HUES48 (cell line): ENCODE results near the gene PARP14.
A peak's percentile ranks its signal among the peaks of the same experiment; 100 is the strongest.
"Not testable (repeated sequence)": the region's sequence is repeated elsewhere in the genome, so short reads cannot be mapped to it uniquely, and the experiment has no call there.

ENCODE experiments used
- H3K27ac ChIP-seq: one replicate; pipeline ENCODE4 v1.7.0; 2013; ENCODE audit warnings: low read depth, low read length, inconsistent platforms
- H3K27me3 ChIP-seq: 2 replicates; pipeline ENCODE4 v1.6.1; 2013; ENCODE audit warnings: mild to moderate bottlenecking, low read length; ENCODE audit not compliant: control insufficient read depth, insufficient read depth
- H3K36me3 ChIP-seq: 2 replicates; pipeline ENCODE4 v1.6.1; 2013; ENCODE audit warnings: low read length; ENCODE audit not compliant: control insufficient read depth, insufficient read depth
- H3K4me1 ChIP-seq: 2 replicates; pipeline ENCODE4 v1.6.1; 2013; ENCODE audit warnings: mild to moderate bottlenecking, low read length; ENCODE audit not compliant: control insufficient read depth, insufficient read depth
- H3K4me3 ChIP-seq: 2 replicates; pipeline ENCODE4 v1.5.1; 2013; ENCODE audit warnings: mild to moderate bottlenecking, low read depth, low read length
- H3K9ac ChIP-seq: 2 replicates; pipeline ENCODE4 v1.6.1; 2013; ENCODE audit warnings: mild to moderate bottlenecking, low read depth, low read length, moderate library complexity
- H3K9me3 ChIP-seq: 2 replicates; pipeline ENCODE4 v1.6.1; 2013; ENCODE audit warnings: low read length; ENCODE audit not compliant: control insufficient read depth, insufficient read depth

PARP14 gene

DNA sequence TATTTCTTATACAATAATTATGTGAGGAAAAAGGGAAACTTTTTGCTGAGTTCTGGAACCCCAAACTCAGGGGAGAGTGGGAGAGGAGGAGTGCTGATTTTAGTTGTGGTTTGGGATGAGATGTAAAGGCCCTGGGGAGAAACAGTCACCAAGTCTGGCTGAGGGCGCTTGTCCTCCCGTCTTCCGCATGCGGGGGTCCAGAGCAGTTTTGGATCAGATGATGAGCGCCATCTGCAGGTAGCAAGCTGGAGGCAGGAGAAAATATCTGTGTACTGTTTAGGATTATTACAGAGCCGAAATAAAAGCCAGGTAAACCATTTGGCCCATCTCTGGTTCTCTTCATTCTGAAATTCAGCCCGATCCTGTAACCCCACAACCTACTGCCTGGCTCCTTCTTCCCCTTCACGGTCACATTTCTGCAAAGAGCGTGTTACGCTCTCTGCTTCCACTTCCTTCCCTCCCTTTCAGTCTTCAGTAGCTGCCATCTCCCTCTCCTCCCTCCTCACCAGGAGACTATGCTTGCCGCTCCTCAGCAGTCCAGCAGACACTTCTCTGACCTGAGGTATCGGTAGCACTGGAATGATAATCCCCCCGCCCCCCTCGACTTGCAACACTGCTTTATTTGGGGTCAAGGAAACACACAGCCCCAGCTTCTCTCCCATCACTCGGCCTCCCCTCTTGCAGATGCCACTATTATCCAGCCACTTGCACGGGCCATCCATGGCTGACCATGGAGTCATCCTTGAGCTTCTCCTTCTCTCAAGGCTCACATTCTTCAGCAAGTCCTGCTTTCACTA lies 1.4 kb upstream of the PARP14 start:
- H3K36me3 ChIP-seq = no peaks in the 10 kb centered on the region
- H3K27me3 ChIP-seq = peaks cover 9% of the 10 kb centered on the region; the same call in 1 of the 2 replicates
- H3K27ac ChIP-seq = no peak overlapping the region
- H3K4me1 ChIP-seq = peaks cover 13% of the 10 kb centered on the region
- H3K4me3 ChIP-seq = peak overlapping the region; percentile 88; the same call in 1 of the 2 replicates
- H3K9ac ChIP-seq = no peak overlapping the region
- no peaks in the 10 kb centered on the region; the same call in 1 of the 2 replicates for H3K9me3 ChIP-seq

DNA sequence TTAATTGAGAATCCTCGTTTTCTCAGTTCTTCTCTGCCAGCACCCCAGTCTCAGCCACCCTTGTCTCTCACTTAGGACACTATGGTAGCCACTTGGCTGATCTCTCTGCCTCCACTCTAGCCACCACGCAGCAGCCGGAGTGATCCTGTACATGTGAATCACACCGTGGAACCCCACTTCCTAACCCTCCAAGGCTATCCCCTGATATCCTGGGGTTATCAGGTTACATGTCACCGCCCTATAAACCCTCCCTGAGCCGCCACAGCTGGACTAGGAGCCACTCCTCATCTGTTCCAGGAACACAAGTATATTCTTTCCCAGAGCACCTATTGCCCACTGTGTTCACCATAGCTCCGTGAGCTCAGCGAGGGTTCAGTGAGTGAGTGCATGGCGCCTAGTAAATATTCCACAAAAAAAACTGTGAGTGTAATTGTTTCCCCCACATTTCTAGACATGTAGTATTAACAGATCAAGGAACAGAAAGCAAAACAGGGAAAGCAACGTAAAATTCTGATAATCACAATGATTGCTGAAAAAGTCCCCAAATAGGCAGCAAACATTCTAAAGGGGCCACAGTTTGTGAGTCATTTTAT lies 661 bp upstream of the PARP14 start:
- Histone ChIP-seq H3K9me3 (no peaks in the 10 kb centered on the region; the same call in 1 of the 2 replicates), H3K9ac (no peak overlapping the region), H3K36me3 (no peaks in the 10 kb centered on the region), H3K27ac (no peak overlapping the region), H3K4me3 (peak overlapping the region; percentile 88), H3K27me3 (peaks cover 9% of the 10 kb centered on the region; the same call in 1 of the 2 replicates), H3K4me1 (peaks cover 13% of the 10 kb centered on the region)

DNA sequence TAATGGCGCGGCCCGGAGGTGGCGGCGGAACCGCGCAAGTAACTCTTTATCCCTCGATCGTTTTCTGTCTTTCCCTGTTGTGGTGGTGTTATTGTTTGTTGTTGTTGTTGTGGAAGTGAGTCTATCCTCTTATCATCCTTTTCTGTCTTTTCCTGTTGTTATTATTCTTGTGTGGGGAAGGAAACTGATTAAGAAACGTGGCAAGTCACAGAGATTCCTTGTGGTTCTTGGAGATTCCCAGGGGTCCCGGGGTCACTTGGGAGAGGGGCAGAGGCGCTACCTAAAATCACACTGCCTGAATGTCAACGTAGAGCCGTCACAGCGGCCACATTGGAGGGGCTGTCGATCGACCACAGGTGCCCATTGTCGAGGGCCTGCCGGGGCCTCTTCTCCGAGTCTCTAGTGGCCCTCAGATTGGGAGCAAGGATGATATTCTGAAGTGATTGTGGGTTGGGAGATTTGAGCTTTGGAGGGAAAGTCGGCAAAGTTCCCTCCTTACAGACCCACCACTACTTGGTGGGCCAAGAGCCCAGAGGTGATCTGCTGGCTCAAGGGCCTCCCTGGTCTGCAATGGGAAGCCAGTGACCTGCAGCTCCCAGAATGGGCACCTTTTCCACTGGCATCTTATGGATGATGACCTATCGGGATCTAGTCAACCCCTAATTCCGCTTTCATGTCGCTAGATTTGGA lies 790 bp downstream of the PARP14 start:
- peaks cover 9% of the 10 kb centered on the region; the same call in 1 of the 2 replicates for H3K27me3 ChIP-seq
- no peaks in the 10 kb centered on the region for H3K36me3 ChIP-seq
- H3K4me1 ChIP-seq = peaks cover 13% of the 10 kb centered on the region
- no peak overlapping the region for H3K27ac ChIP-seq
- peak overlapping the region; percentile 88 for H3K4me3 ChIP-seq
- no peaks in the 10 kb centered on the region; the same call in 1 of the 2 replicates for H3K9me3 ChIP-seq
- H3K9ac ChIP-seq = peak overlapping the region; percentile 43; the same call in 1 of the 2 replicates

DNA sequence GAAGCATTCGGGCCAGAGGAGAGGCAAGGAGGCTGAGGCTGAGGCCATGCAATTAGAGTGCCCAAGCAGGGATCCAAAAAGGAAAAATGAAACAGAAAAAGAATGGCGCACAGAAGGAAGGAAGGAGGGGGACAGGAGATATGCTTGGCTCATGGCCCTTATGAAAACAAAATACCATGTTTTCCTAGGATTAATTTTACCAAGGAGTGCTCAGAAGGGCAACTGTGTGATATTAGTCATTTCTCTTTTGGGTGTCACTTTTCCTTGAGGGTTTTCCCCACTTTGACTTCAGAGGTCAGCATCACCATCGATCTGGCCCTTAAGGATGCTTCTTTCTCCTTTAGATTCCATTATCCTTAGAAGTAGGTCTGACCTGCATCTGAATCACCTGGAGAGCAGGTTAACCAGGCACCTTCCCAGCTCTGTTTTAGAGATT lies 1.4 kb downstream of the PARP14 start:
- H3K9ac ChIP-seq = no peak overlapping the region

DNA sequence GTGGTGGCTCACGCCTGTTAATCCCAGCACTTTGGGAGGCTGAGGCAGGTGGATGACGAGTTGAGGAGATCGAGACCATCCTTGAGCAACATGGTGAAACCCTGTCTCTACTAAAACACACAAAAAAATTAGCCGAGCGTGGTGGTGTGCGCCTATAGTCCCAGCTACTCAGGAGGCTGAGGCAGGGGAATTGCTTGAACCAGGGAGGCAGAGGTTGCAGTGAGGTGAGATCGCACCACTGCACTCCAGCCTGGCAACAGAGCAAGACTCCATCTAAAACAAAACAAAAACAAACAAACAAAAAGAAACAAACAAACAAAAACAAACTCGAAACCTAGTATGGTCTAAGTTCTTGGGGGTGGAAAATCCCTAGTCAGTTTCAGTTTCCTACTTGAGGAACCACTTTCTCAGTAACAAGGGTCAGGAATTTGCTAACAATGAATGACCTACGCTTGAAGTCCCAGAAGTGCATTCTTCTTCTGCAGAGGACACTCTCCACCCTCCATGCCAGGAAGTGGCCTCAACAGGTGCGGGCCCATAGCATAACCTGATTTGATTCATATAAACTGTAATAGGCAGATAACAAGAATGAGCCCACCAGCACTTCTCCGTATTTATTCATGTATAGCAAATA lies 2.3 kb downstream of the PARP14 start:
- H3K9ac ChIP-seq, H3K27ac ChIP-seq, H3K9me3 ChIP-seq, H3K4me3 ChIP-seq, H3K27me3 ChIP-seq: not testable (repeated sequence)
- H3K36me3 ChIP-seq = peaks cover 13% of the 10 kb centered on the region
- H3K4me1 ChIP-seq = peaks cover 13% of the 10 kb centered on the region

More for the DNA sequence above, 1.4 kb downstream of the PARP14 start:
- H3K27ac ChIP-seq = no peak overlapping the region
- H3K36me3 ChIP-seq = peaks cover 5% of the 10 kb centered on the region
- no peaks in the 10 kb centered on the region; the same call in 1 of the 2 replicates for H3K9me3 ChIP-seq
- peaks cover 13% of the 10 kb centered on the region for H3K4me1 ChIP-seq
- H3K4me3 ChIP-seq = peak overlapping the region; percentile 88; the same call in 1 of the 2 replicates
- H3K27me3 ChIP-seq = peaks cover 9% of the 10 kb centered on the region; the same call in 1 of the 2 replicates

DNA sequence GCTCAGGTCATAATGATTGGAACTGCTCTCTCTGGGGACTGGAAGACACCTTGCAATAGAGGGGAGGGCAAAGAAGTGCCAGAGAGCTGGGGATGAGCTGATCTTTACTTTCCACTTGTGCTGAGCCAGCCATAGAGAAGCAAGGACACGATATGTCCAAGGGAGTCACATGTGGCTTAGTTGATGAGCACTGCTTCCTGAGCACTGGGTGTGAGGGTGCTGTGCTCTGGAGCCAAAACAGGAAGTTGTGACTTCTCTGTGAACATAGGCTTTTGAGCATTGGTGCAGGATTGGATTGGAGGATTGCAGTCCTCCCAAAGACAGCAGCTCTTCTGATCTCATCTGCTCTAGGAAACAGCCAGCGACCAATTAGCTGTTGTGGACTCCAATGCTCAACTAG lies 6.7 kb downstream of the PARP14 start:
- no peaks in the 10 kb centered on the region for H3K4me1 ChIP-seq
- H3K27ac ChIP-seq = no peak overlapping the region
- H3K9me3 ChIP-seq = no peaks in the 10 kb centered on the region
- no peaks in the 10 kb centered on the region for H3K27me3 ChIP-seq
- H3K9ac ChIP-seq = no peak overlapping the region
- H3K4me3 ChIP-seq = no peak overlapping the region
- H3K36me3 ChIP-seq = peaks cover 22% of the 10 kb centered on the region

DNA sequence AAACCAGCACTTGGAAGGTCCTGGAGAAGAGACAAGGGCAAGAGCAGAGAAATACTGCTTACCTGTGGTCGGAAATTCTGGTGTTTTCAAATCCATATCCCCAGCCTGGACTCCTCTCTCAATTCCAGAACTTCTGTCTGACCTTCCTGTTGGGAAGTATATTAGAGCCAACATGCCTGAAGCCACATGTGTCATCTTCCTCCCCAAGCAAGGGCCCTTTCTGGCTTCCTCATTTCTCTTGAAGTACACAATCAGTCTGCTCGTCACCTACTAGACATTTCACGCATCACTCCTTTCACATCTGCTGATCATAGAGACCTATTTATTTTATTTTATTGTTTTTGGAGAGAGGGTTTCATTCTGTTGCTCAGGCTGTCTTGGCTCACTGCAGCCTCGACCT lies 8.4 kb downstream of the PARP14 start:
- no peaks in the 10 kb centered on the region for H3K27me3 ChIP-seq
- H3K36me3 ChIP-seq = peaks cover 27% of the 10 kb centered on the region
- no peaks in the 10 kb centered on the region for H3K4me1 ChIP-seq
- H3K4me3 ChIP-seq = no peak overlapping the region
- H3K9me3 ChIP-seq = no peaks in the 10 kb centered on the region
- no peak overlapping the region for H3K27ac ChIP-seq
- H3K9ac ChIP-seq = no peak overlapping the region

DNA sequence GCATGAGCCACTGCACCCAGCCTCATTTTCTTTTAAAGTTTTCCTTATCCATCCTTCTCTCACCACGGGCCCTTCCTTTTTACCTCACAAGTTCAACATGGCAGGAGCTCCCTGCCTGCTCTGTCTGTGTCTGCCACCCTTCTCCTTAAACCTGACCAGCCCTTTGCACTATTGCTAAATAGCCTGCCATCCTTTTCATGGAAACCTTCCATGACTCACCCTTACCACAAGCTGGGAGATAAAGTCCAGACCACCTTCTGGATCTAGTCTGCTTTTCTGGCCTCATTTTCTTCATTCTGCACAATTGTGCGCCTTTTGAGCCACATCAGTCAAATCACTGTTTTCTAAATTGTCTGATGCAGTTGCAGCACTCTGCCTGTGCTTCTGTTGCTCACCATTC lies 8.9 kb downstream of the PARP14 start:
- Histone ChIP-seq H3K4me1 (no peaks in the 10 kb centered on the region), H3K27me3 (no peaks in the 10 kb centered on the region), H3K36me3 (peaks cover 27% of the 10 kb centered on the region), H3K27ac (no peak overlapping the region), H3K9ac (no peak overlapping the region), H3K4me3 (no peak overlapping the region), H3K9me3 (no peaks in the 10 kb centered on the region)

DNA sequence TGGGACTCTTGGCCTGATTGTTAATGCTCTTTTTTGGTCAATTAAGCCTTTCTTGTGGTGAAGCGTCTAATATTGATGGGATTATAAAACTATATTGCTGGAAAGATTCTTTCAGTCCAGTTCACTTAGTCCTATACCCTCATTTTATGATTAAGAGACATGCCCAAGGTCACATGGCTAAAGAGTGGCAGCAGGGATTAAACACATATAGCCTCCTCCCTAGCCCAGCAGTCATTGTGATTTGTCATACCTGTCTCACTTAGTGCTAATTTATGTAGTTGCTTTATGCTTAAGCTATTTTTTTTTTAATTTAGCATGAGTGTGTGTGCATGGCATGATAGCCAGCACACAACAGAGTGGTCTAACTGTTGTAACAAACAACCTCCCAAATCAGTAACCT lies 9.5 kb downstream of the PARP14 start:
- no peaks in the 10 kb centered on the region for H3K27me3 ChIP-seq
- H3K4me3 ChIP-seq = no peak overlapping the region
- no peaks in the 10 kb centered on the region for H3K4me1 ChIP-seq
- H3K36me3 ChIP-seq = peaks cover 27% of the 10 kb centered on the region
- H3K9me3 ChIP-seq = no peaks in the 10 kb centered on the region
- H3K9ac ChIP-seq = no peak overlapping the region
- no peak overlapping the region for H3K27ac ChIP-seq

DNA sequence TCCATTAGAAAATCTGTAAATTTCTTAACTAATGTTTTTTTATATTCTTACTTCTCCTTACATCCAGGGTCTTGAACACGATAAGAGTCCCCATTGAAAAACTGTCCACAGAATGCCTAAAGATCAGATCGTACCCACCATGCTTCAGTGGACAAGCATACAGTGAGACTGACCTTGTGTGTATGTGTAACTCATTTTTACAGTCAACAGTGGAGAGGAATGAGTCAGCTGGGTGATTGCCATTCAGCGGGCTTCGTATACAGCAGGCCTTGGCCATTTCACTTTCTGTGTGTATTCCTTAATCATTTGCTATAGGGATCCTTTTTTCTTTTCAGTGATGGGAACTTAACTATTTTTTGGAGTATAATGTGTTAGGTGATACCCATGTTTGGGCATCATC lies 10.6 kb downstream of the PARP14 start:
- Histone ChIP-seq H3K9me3 (no peaks in the 10 kb centered on the region), H3K4me1 (no peaks in the 10 kb centered on the region), H3K4me3 (no peak overlapping the region), H3K27me3 (no peaks in the 10 kb centered on the region), H3K27ac (no peak overlapping the region), H3K9ac (no peak overlapping the region), H3K36me3 (peaks cover 37% of the 10 kb centered on the region)
